ENCODE measurements around the gene NALCN. TPM values are rescaled to one million over a fixed set of nuclear protein-coding genes. Genes with fewer than 3 reads are reported as not detected.

NALCN gene
- total RNA-seq, 1 donor from 2014 or later, result not detected

DNA sequence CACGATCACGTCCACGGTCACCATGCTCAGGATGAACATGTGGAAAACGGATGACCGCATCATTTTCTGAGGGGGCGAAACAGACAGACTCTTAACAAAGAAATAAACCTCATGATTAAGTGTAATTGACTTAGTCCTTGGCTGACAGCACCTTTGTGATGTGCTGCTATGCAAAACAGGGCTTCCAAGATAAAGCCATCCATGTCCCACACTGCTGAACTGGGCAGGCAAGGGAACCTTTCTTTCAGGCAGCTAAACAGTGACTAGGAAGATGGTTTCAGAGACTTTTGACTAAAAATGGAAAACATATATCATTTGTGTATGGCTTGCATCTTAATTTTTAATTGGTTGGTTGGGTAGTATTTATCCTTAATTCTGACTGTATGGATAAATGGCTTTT, 157.8 kb downstream of the NALCN start:
- Mint-ChIP-seq H3K4me3 (ENCODE audit: unreplicated experiment) (no peak overlapping the region), H3K27ac (ENCODE audit: unreplicated experiment) (no peak overlapping the region)

GRCh38 chr13:101258071-101258470, 158.2 kb downstream of the NALCN start:
- H3K4me1 Mint-ChIP-seq (ENCODE audit: unreplicated experiment), result no peaks in the 10 kb centered on the region
- H3K27me3 Mint-ChIP-seq (ENCODE audit: unreplicated experiment), result no peaks in the 10 kb centered on the region
- TF ChIP-seq, protein P1, sequence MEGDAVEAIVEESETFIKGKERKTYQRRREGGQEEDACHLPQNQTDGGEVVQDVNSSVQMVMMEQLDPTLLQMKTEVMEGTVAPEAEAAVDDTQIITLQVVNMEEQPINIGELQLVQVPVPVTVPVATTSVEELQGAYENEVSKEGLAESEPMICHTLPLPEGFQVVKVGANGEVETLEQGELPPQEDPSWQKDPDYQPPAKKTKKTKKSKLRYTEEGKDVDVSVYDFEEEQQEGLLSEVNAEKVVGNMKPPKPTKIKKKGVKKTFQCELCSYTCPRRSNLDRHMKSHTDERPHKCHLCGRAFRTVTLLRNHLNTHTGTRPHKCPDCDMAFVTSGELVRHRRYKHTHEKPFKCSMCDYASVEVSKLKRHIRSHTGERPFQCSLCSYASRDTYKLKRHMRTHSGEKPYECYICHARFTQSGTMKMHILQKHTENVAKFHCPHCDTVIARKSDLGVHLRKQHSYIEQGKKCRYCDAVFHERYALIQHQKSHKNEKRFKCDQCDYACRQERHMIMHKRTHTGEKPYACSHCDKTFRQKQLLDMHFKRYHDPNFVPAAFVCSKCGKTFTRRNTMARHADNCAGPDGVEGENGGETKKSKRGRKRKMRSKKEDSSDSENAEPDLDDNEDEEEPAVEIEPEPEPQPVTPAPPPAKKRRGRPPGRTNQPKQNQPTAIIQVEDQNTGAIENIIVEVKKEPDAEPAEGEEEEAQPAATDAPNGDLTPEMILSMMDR (IDR thresholded peaks at IDR 0.05; ENCODE audit: unreplicated experiment), result no peak
- H3K27ac Mint-ChIP-seq (ENCODE audit: unreplicated experiment), result no peak overlapping the region
- no peaks in the 10 kb centered on the region for H3K9me3 Mint-ChIP-seq (ENCODE audit: unreplicated experiment)
- DNase-seq (ENCODE audit: low spot score), result no peak
- H3K4me3 Mint-ChIP-seq (ENCODE audit: unreplicated experiment), result no peak overlapping the region
- H3K36me3 Mint-ChIP-seq (ENCODE audit: low read depth, unreplicated experiment), result no peaks in the 10 kb centered on the region

More for the DNA sequence above, 157.8 kb downstream of the NALCN start:
- H3K9me3 Mint-ChIP-seq (ENCODE audit: unreplicated experiment), result no peaks in the 10 kb centered on the region
- TF ChIP-seq, protein P1 (IDR thresholded peaks at IDR 0.05; ENCODE audit: unreplicated experiment), result no peak
- no peak for DNase-seq (ENCODE audit: low spot score)
- H3K27me3 Mint-ChIP-seq (ENCODE audit: unreplicated experiment), result no peaks in the 10 kb centered on the region
- no peaks in the 10 kb centered on the region for H3K36me3 Mint-ChIP-seq (ENCODE audit: low read depth, unreplicated experiment)
- H3K4me1 Mint-ChIP-seq (ENCODE audit: unreplicated experiment), result no peaks in the 10 kb centered on the region

DNA sequence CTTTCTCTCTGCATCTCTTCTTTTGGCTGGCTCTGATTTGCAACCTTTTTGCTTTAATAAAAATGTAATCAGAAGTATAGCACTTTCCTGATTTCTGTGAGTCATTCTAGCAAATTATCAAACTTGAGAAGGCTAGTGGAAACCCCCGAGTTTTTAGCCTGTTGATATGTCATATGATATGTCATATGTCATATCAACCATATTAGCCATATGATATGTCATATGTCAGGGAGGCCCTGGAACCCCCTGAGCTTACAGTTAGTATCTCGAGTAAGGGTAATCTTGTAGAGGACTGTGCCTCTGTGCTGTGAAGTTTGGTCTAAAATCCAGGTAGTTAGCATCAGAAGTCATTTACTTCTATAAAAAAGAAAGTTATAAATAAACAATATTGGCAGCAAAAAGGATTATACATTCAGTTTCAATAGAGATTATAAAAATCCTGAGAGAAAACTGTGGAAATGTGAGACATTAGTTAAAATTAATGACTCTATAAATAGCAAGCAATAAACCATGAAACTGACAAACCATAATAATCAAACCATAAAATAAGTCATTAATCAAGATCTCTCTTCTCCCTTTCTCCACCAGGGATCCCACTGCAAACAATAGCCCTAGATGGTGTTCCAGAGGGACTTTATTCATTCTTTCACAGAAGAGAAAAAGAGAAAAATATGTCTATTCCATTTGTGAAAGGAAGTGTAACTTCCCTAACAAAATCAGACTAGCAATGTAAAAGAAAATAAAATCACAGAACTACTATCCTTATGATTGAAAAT, 167.4 kb downstream of the NALCN start:
- Mint-ChIP-seq H3K4me1 (ENCODE audit: unreplicated experiment) (peaks cover 8% of the 10 kb centered on the region), H3K27ac (ENCODE audit: unreplicated experiment) (no peak overlapping the region), H3K4me3 (ENCODE audit: unreplicated experiment) (no peak overlapping the region), H3K27me3 (ENCODE audit: unreplicated experiment) (peaks cover 2% of the 10 kb centered on the region), H3K36me3 (ENCODE audit: low read depth, unreplicated experiment) (no peaks in the 10 kb centered on the region), H3K9me3 (ENCODE audit: unreplicated experiment) (peaks cover 5% of the 10 kb centered on the region)
- TF ChIP-seq, protein P1 (IDR thresholded peaks at IDR 0.05; ENCODE audit: unreplicated experiment), result no peak
- DNase-seq (ENCODE audit: low spot score), result no peak

- no peak overlapping the region for H3K4me3 Mint-ChIP-seq (ENCODE audit: unreplicated experiment)
- peaks cover 2% of the 10 kb centered on the region for H3K27me3 Mint-ChIP-seq (ENCODE audit: unreplicated experiment)
- TF ChIP-seq, protein P1 (IDR thresholded peaks at IDR 0.05; ENCODE audit: unreplicated experiment), result no peak
- H3K4me1 Mint-ChIP-seq (ENCODE audit: unreplicated experiment), result peaks cover 8% of the 10 kb centered on the region
- H3K27ac Mint-ChIP-seq (ENCODE audit: unreplicated experiment), result no peak overlapping the region
- no peaks in the 10 kb centered on the region for H3K36me3 Mint-ChIP-seq (ENCODE audit: low read depth, unreplicated experiment)
- DNase-seq (ENCODE audit: low spot score), result no peak
- H3K9me3 Mint-ChIP-seq (ENCODE audit: unreplicated experiment), result no peaks in the 10 kb centered on the region
These were observed 173.6 kb downstream of the NALCN start for GRCh38 chr13:101242720-101243119.

DNA sequence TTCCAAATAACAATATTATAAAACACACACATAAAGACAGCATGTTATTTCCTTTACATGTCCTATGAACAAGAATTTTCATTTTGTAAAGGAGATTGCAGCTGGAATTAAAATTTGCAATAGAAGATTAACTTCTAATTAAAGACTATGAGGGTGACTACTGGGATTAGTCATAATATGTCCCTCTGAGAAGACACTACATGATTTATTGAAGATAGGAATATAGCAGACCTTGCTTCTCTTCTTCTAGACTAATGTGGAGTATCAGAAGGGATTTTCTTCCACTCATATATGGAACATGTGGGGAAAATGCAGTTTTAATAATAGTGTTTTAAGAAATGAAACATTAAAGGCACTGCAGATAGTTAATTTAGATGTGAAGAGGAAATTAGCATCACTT, 177.8 kb downstream of the NALCN start:
- H3K4me1 Mint-ChIP-seq (ENCODE audit: unreplicated experiment), result no peaks in the 10 kb centered on the region
- no peaks in the 10 kb centered on the region for H3K9me3 Mint-ChIP-seq (ENCODE audit: unreplicated experiment)
- H3K27ac Mint-ChIP-seq (ENCODE audit: unreplicated experiment), result no peak overlapping the region
- no peaks in the 10 kb centered on the region for H3K27me3 Mint-ChIP-seq (ENCODE audit: unreplicated experiment)
- TF ChIP-seq, protein P1 (IDR thresholded peaks at IDR 0.05; ENCODE audit: unreplicated experiment), result no peak
- DNase-seq (ENCODE audit: low spot score), result no peak
- no peaks in the 10 kb centered on the region for H3K36me3 Mint-ChIP-seq (ENCODE audit: low read depth, unreplicated experiment)
- H3K4me3 Mint-ChIP-seq (ENCODE audit: unreplicated experiment), result no peak overlapping the region

Data from endothelial cell (in vitro differentiated cells).